NCI-H1092 treated with DMSO at 0.1 percent for 48 hours (cell line): ENCODE results near the gene SELENOK.

Source experiments
- DNase-seq: peaks from one replicate; lab custom pipeline; 2025; lab: John Stamatoyannopoulos, UW

The SELENOK gene

GRCh38 chr3:53883008-53883407, 8.7 kb downstream of the SELENOK start:
- no peak for DNase-seq

- DNase-seq, result peak; percentile 73
Measured at GRCh38 chr3:53881691-53882593, 9.7 kb downstream of the SELENOK start, which contains the start of gene ACTR8. TSS of gene ACTR8 (minus strand) at chr3:53882152. CDS start at chr3:53882101, 51 bp downstream.

GRCh38 chr3:53880396-53881345, 11.0 kb downstream of the SELENOK start:
- DNase-seq, result no peak

- DNase-seq, result no peak
Measured at GRCh38 chr3:53865732-53866499, 25.7 kb downstream of the SELENOK start.

GRCh38 chr3:53863145-53863544, 28.5 kb downstream of the SELENOK start:
- DNase-seq, result no peak

GRCh38 chr3:53862241-53862640, 29.4 kb downstream of the SELENOK start:
- no peak for DNase-seq

GRCh38 chr3:53860196-53860595, 31.5 kb downstream of the SELENOK start:
- no peak for DNase-seq

GRCh38 chr3:53859178-53859577, 32.5 kb downstream of the SELENOK start:
- DNase-seq, result no peak

- DNase-seq, result no peak
Measured at GRCh38 chr3:53858096-53858741, 33.4 kb downstream of the SELENOK start.

GRCh38 chr3:53856964-53857363, 34.7 kb downstream of the SELENOK start:
- DNase-seq, result no peak

GRCh38 chr3:53850895-53851294, 40.8 kb downstream of the SELENOK start:
- DNase-seq, result no peak

GRCh38 chr3:53849916-53850315, 41.7 kb downstream of the SELENOK start:
- DNase-seq, result no peak

- no peak for DNase-seq
Measured at GRCh38 chr3:53846851-53847155, 44.9 kb downstream of the SELENOK start.

- no peak for DNase-seq
Measured at GRCh38 chr3:53846134-53846850, 45.4 kb downstream of the SELENOK start, which contains the start of the genes CHDH and IL17RB. TSS of gene CHDH (minus strand) at chr3:53846419. CDS start at chr3:53824008, 22,411 bp downstream. TSS of gene IL17RB (plus strand) at chr3:53846568. CDS start at chr3:53846589, 21 bp downstream.

- DNase-seq, result no peak
Measured at GRCh38 chr3:53845881-53846133, 45.9 kb downstream of the SELENOK start.

- DNase-seq, result peak; percentile 18
Measured at GRCh38 chr3:53845103-53845880, 46.4 kb downstream of the SELENOK start.

- DNase-seq, result no peak
Measured at GRCh38 chr3:53844262-53845102, 47.2 kb downstream of the SELENOK start.

GRCh38 chr3:53843195-53844177, 48.2 kb downstream of the SELENOK start:
- no peak for DNase-seq
